ENCODE data around the gene ZNF853. TPM values are rescaled to one million over a fixed set of nuclear protein-coding genes. Genes with fewer than 3 reads are reported as not detected.
"Not testable (repeated sequence)": the region's sequence is repeated elsewhere in the genome, so short reads cannot be mapped to it uniquely, and the experiment has no call there.

ZNF853 gene
- total and polyA plus RNA-seq, 12 donors, result 1.2 to 15.3 (median 4.7) TPM

- WGBS, 4 donors, result 49 to 55% (median 53%) methylated on average over 7 of the region's 7 CpGs
- DNase-seq, result no peak
- Histone ChIP-seq H3K36me3 (replicated peaks in 1 of 2) (no peaks in the 10 kb centered on the region), H3K4me1 (replicated peaks in 1 of 2) (peaks cover 0 to 1% of the 10 kb centered on the region in 2 donors), H3K4me3 (no peak overlapping the region), H3K27ac (no peak overlapping the region), H3K9me3 (replicated peaks in 1 of 3) (no peaks in the 10 kb centered on the region), H3K27me3 (no peaks in the 10 kb centered on the region)
- intact Hi-C loops (cut with DNase I), result no loop called here
- TF ChIP-seq CTCF (IDR thresholded peaks at IDR 0.05) (no peak), POLR2A (IDR thresholded peaks at IDR 0.05) (no peak)
Measured at GRCh38 chr7:6571160-6571779, 44.1 kb upstream of the ZNF853 start.

DNA sequence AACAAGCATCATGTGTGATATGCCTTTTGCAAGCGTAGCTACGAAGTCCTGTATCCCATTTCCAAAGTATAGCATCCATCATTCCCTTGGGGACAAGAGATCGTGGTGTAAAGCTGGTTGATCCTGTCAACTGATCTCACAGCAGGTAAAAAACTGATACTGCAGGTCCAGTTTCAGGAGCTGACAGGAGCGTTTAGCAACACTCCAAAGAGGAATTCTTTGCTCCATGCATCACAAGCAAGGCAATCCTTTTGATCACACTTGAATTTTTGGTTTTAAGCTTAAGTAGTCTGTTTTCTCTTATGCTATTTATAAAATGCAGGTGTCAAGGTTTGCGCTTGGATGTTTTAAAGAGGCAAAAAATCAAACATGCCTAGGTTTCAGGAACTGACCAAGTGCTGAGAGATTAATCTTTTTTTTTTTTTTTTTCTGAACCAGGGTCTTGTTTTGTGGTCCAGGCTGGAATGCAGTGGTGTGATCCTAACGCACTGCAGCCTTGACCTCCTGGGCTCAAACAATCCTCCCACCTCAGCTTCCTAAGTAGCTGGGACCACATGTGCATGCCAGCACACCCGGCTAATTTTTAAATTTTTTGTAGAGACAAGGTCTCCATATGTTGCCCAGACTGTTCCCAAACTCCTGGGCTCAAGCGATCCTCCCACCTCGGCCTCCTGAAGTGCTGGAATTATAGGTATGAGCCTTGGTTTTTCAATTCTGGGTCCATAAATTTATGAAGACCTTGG, 40.0 kb upstream of the ZNF853 start:
- Histone ChIP-seq H3K4me1 (replicated peaks in 1 of 2) (peaks cover 3 to 8% of the 10 kb centered on the region in 2 donors), H3K27me3 (no peaks in the 10 kb centered on the region), H3K27ac (no peak overlapping the region), H3K9me3 (replicated peaks in 1 of 3) (no peaks in the 10 kb centered on the region), H3K4me3 (no peak overlapping the region), H3K36me3 (replicated peaks in 1 of 2) (no peaks in the 10 kb centered on the region)
- intact Hi-C loops (cut with DNase I), result no loop called here
- DNase-seq, result no peak
- WGBS, 4 donors, result 71 to 79% (median 74%) methylated on average over 9 of the region's 9 CpGs
- TF ChIP-seq POLR2A (IDR thresholded peaks at IDR 0.05) (no peak), CTCF (IDR thresholded peaks at IDR 0.05) (no peak)

DNA sequence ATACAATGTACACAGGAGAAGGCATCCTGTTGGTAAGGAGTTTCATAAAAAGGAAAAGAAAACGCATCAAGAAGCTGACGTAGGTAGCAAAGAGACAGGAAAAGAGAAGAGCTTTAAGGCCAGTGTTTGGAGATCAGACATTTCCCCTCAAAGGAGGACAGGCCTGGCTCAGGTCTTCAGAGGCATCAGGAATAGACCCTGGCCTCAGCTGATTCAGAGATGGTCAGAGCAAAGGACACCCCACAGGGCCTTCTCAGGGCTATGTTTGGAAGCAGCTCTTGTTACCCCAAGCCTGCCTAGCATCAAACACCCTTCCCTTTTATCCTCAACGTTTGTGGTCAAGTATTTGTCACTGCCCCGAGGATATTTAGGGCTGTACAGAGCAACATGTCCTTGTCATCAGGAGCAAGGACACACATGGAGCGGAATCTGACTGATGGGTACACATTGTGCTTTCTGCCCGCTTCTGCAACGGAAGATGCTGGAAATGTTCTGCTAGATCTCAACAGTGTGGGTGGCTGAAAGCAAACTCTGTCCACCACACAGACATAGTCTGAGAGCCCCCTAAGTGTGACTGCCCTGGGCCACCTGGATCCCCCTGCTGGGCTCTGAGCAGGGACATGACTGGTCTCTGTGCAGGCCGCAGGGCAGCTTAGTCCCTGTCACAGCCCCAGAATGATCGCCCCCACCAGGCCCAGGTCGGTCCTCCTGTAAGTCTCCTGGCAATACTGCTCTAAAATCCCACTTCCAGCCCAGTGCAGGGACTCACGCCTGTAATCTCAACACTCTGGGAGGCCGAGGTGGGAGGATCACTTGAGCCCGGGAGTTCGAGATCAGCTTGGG, 39.2 kb upstream of the ZNF853 start:
- 56 to 59% (median 58%) methylated on average over 9 to 14 of the region's 14 CpGs for WGBS, 4 donors
- no peaks in the 10 kb centered on the region for H3K27me3 ChIP-seq
- H3K27ac ChIP-seq, result no peak overlapping the region
- DNase-seq, result peak in 1 of 7 donors; percentile 59
- TF ChIP-seq POLR2A (IDR thresholded peaks at IDR 0.05) (no peak), CTCF (IDR thresholded peaks at IDR 0.05) (no peak)
- intact Hi-C loops (cut with DNase I), result no loop called here
- peaks cover 3 to 8% of the 10 kb centered on the region in 2 donors for H3K4me1 ChIP-seq (replicated peaks in 1 of 2)
- H3K36me3 ChIP-seq (replicated peaks in 1 of 2), result peaks cover 0 to 7% of the 10 kb centered on the region in 2 donors
- H3K4me3 ChIP-seq, result peak overlapping the region in 2 of 4 donors; percentile 69 to 93
- no peaks in the 10 kb centered on the region for H3K9me3 ChIP-seq (replicated peaks in 1 of 3)

DNA sequence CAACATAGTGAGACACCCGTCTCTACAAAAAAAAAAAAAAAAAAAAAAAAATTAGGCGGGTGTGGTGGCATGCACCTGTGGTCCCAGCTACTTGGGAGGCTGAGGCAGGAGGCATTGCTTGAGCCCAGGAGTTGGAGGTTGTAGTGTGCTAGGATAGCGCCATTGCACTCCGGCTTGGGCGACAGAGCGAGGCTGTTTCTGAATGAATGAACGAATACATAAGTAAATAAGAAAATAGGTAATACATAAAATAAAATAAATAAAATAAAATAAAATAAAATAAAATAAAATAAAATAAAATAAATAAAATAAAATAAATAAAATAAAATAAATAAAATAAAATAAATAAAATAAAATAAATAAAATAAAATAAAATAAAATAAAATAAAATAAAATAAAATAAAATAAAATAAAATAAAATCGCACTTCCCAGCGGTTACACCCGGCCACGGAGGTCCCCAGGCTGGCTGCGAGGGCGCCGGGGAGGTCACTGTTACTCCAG, 38.5 kb upstream of the ZNF853 start:
- H3K27me3 ChIP-seq; H3K4me1 ChIP-seq (replicated peaks in 1 of 2); DNase-seq; H3K9me3 ChIP-seq (replicated peaks in 1 of 3); intact Hi-C loops (cut with DNase I): not testable (repeated sequence)
- peaks cover 0 to 13% of the 10 kb centered on the region in 2 donors for H3K36me3 ChIP-seq (replicated peaks in 1 of 2)
- peak overlapping the region in 4 of 5 donors; percentile 84 to 96 (median 90) for H3K27ac ChIP-seq
- 10 to 14% (median 11%) methylated on average over 13 to 14 of the region's 14 CpGs for WGBS, 4 donors
- peak overlapping the region in 2 of 4 donors; percentile 69 to 93 for H3K4me3 ChIP-seq
